IPS-15b (cell line): ENCODE measurements around the gene CLCNKA.
A peak's percentile ranks its signal among the peaks of the same experiment; 100 is the strongest.
"Not testable (repeated sequence)": the region's sequence is repeated elsewhere in the genome, so short reads cannot be mapped to it uniquely, and the experiment has no call there.

Experiments used
- H3K27me3 ChIP-seq: one replicate; pipeline ENCODE4 v1.6.1; 2013; ENCODE audit warnings: low read length; ENCODE audit not compliant: control insufficient read depth, insufficient read depth
- H3K36me3 ChIP-seq: one replicate; pipeline ENCODE4 v1.6.1; 2013; ENCODE audit warnings: low read length; ENCODE audit not compliant: control insufficient read depth, insufficient read depth
- H3K4me1 ChIP-seq: one replicate; pipeline ENCODE4 v1.6.1; 2013; ENCODE audit warnings: mild to moderate bottlenecking, low read length; ENCODE audit not compliant: control insufficient read depth, insufficient read depth
- H3K4me3 ChIP-seq: one replicate; pipeline ENCODE4 v1.5.1; 2013; ENCODE audit warnings: low read depth, low read length
- H3K9ac ChIP-seq: one replicate; pipeline ENCODE4 v1.6.1; 2013; ENCODE audit warnings: low read depth, mild to moderate bottlenecking, low read length
- H3K9me3 ChIP-seq: one replicate; pipeline ENCODE4 v1.6.1; 2013; ENCODE audit warnings: mild to moderate bottlenecking, low read length; ENCODE audit not compliant: control insufficient read depth, insufficient read depth

The CLCNKA gene

DNA sequence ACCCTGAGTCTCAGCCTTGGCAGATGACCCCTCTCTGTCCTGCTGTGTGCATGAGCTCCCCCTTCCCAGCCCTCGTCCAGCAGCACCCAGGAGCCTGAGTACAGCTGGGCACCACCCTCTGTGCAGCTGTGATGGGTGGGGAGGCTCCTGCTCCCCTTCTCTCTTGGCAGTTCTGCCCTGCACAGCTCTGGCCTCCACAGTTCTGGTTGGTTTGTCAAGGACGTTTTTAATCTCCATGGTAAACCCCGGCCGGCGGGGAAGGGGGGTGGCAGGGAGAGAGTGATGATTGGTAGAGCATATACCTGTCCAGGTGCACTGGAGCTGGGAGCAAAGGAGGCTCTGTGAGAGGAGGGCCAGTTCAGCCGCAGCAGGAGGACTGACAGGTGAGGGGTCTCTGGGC lies at the start of gene CLCNKA:
CLCNKA (plus strand) TSS at position 356 of the 400 bp plus-strand sequence. CDS start 584 bp downstream, outside the sequence.
- Histone ChIP-seq H3K9ac (no peak within 1 kb of the TSS), H3K9me3 (no peaks in the 10 kb centered on the region), H3K4me1 (no peaks in the 10 kb centered on the region), H3K4me3 (no peak within 1 kb of the TSS), H3K36me3 (no peaks in the 10 kb centered on the region), H3K27me3 (peaks cover 10% of the 10 kb centered on the region)

DNA sequence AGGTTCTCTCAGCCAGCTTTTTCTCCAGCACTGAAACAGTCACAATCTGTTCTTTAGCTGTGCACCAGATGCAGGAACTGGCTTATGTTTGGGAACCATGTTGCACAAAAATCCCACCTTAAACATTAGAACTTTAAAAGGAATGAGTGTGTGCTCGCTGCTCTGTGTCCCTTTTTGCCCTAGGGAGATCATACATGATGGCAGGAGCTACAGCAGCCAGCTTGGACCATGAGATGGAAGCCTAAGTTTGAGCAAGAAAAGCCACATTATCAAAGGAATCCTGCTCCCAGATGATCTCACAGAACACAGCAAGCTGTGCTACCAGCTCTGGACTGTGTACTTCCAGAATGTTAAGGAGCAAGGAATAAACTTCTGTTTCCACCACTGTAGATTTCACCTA lies 49.4 kb upstream of the CLCNKA start:
- no peaks in the 10 kb centered on the region for H3K27me3 ChIP-seq
- H3K9me3 ChIP-seq: no peaks in the 10 kb centered on the region
- H3K4me3 ChIP-seq: no peak overlapping the region
- no peak overlapping the region for H3K9ac ChIP-seq
- peaks cover 8% of the 10 kb centered on the region for H3K4me1 ChIP-seq
- peaks cover 4% of the 10 kb centered on the region for H3K36me3 ChIP-seq

- Histone ChIP-seq H3K4me3 (no peak overlapping the region), H3K27me3 (no peaks in the 10 kb centered on the region), H3K36me3 (peaks cover 4% of the 10 kb centered on the region), H3K4me1 (peaks cover 8% of the 10 kb centered on the region), H3K9ac (no peak overlapping the region), H3K9me3 (no peaks in the 10 kb centered on the region)
Observed at GRCh38 chr1:15973772-15974171, 48.1 kb upstream of the CLCNKA start.

DNA sequence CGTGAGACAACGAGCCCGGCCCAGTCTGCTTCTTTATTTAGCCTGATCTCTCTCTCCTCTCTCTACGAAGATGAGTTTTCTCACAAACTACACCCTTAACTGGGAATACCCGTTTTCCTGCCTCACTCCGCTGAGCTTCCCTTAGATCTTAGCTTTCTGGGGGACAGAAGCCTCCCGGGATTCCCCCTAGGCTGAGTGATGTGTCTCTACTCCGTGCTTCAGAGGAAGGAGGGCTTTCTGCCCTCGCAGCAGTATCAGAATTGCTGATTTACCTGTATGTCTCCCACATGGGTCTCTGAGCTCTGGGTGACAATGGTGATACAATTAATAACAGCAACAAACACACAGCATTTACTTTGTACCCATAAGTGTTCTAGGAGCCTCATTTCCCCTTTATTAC lies 47.0 kb upstream of the CLCNKA start:
- H3K9me3 ChIP-seq: no peaks in the 10 kb centered on the region
- H3K9ac ChIP-seq: peak overlapping the region; percentile 41
- peaks cover 8% of the 10 kb centered on the region for H3K4me1 ChIP-seq
- peak overlapping the region; percentile 88 for H3K4me3 ChIP-seq
- H3K36me3 ChIP-seq: no peaks in the 10 kb centered on the region
- no peaks in the 10 kb centered on the region for H3K27me3 ChIP-seq

- H3K4me3 ChIP-seq: peak overlapping the region; percentile 88
- no peaks in the 10 kb centered on the region for H3K27me3 ChIP-seq
- peak overlapping the region; percentile 41 for H3K9ac ChIP-seq
- peaks cover 8% of the 10 kb centered on the region for H3K4me1 ChIP-seq
- H3K36me3 ChIP-seq: no peaks in the 10 kb centered on the region
- no peaks in the 10 kb centered on the region for H3K9me3 ChIP-seq
Observed at GRCh38 chr1:15975358-15975804, 46.5 kb upstream of the CLCNKA start.

DNA sequence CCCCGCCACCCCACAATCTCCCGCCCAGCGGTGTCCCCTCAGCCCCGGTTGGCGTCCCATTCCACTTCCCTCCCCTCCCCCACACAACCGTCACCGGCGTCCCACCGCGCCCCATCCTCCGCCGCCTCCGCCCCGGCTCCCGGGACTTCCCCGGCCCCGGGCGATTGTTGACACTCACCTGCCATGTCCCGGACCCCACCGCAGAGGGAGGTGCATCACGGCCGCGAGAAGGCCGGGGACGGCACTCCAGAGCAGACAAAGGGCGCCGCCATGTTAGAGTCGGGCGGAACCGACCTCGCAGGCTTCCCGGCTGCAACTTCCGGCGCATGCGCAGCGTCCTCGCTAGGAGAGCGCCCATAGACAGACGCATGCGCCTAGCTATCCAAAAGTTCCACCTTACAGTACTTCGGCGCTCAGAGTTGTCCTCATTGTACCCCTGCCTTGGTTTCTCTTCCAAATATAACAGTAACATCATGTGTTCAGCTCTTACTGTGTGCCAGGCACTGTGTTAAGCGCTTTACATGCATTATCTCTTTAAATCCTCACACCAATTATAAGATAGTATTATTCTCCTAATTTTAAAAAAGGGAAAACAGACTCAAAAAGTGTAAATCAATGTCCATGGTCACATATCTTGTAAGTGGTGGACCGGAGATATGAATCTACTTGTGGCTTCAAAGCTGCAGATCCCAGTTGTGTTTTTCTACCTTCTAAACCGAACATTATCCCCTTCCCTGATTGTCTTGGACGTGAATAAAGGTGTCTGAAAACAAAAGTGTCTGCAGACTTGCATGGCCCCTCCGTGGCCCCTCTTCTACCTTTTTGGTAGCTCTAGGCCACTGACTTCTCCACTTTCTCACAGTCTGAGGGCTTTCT lies 45.8 kb upstream of the CLCNKA start, which contains the start of gene ZBTB17:
ZBTB17 (minus strand) TSS at position 297 of the 876 bp plus-strand sequence. CDS start 27,606 bp downstream, outside the sequence.
- H3K4me3 ChIP-seq: peak within 1 kb of the TSS; percentile 88
- no peaks in the 10 kb centered on the region for H3K36me3 ChIP-seq
- H3K4me1 ChIP-seq: peaks cover 8% of the 10 kb centered on the region
- no peaks in the 10 kb centered on the region for H3K9me3 ChIP-seq
- H3K9ac ChIP-seq: peak within 1 kb of the TSS; percentile 41
- no peaks in the 10 kb centered on the region for H3K27me3 ChIP-seq

GRCh38 chr1:15977947-15978346 lies 43.9 kb upstream of the CLCNKA start:
- H3K4me1 ChIP-seq, H3K4me3 ChIP-seq, H3K36me3 ChIP-seq, H3K9me3 ChIP-seq, H3K27me3 ChIP-seq, H3K9ac ChIP-seq: not testable (repeated sequence)

- Histone ChIP-seq H3K27me3 (no peaks in the 10 kb centered on the region), H3K4me3 (no peak overlapping the region), H3K9ac (no peak overlapping the region), H3K4me1 (no peaks in the 10 kb centered on the region), H3K9me3 (no peaks in the 10 kb centered on the region), H3K36me3 (no peaks in the 10 kb centered on the region)
Observed at GRCh38 chr1:15981679-15982078, 40.2 kb upstream of the CLCNKA start.

- no peak overlapping the region for H3K4me3 ChIP-seq
- H3K36me3 ChIP-seq: no peaks in the 10 kb centered on the region
- no peak overlapping the region for H3K9ac ChIP-seq
- no peaks in the 10 kb centered on the region for H3K9me3 ChIP-seq
- H3K27me3 ChIP-seq: no peaks in the 10 kb centered on the region
- H3K4me1 ChIP-seq: no peaks in the 10 kb centered on the region
Observed at GRCh38 chr1:15983275-15983674, 38.6 kb upstream of the CLCNKA start.

GRCh38 chr1:15985611-15986297 lies 36.1 kb upstream of the CLCNKA start:
- H3K4me1 ChIP-seq: no peaks in the 10 kb centered on the region
- no peaks in the 10 kb centered on the region for H3K9me3 ChIP-seq
- no peak overlapping the region for H3K4me3 ChIP-seq
- no peaks in the 10 kb centered on the region for H3K27me3 ChIP-seq
- no peaks in the 10 kb centered on the region for H3K36me3 ChIP-seq
- no peak overlapping the region for H3K9ac ChIP-seq

DNA sequence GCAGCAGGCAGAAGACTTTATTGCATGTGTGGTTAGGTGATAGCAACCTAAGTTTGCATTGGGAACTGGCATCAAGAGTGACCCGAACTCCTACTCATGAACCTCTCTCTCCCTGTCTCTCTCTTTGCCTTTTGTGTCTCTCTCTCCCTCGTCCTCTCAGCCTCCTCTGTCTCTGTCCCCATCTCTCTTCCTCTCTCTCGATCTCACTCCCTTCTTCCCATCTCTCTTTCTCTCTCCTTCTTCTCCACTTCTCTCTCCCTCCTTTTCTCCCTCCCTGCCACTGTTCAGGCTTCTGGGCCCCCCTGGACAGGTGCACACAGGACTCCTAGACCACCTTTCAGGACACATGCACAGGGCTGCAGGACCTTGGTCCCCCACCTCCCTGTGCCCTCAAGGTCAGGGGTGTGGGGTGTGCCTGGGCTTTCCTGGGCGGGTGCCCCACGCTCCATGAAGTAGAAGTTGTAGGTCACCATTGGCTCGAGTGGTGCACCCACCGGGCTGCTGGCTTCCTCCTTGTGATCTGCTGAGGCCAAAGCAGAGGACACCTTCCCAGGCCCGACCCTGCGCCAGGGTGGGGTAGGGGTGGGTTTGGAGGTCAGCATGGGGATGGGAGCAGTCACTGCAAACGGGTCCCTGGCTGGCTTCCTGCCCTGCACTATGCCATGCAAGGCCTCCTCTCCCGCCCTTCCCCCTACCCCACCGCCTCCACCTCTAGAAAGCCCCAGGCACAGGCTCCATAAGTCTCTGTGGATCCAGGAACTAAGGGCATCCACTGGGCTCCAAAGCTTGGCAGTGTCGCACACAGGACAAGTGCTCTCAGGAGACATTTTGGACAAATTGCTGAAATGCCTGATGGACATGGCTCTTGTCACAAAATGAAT lies 32.7 kb upstream of the CLCNKA start:
- no peak overlapping the region for H3K4me3 ChIP-seq
- H3K9me3 ChIP-seq: no peaks in the 10 kb centered on the region
- H3K36me3 ChIP-seq: no peaks in the 10 kb centered on the region
- no peak overlapping the region for H3K9ac ChIP-seq
- H3K27me3 ChIP-seq: no peaks in the 10 kb centered on the region
- no peaks in the 10 kb centered on the region for H3K4me1 ChIP-seq
